Ramos (cell line): ENCODE results near the gene BRMS1.
"Not testable (repeated sequence)": the region's sequence is repeated elsewhere in the genome, so short reads cannot be mapped to it uniquely, and the experiment has no call there.

Source experiments
- in situ Hi-C: fragments of 300-500 bp; cut with MboI; formaldehyde crosslinking; loops from one replicate; pipeline ENCODE4 v1.14.3; 2022; ENCODE audit warnings: low sequenced_read_pairs; ENCODE audit not compliant: unreplicated experiment

The BRMS1 gene

GRCh38 chr11:66312549-66313320 is 32.2 kb downstream of the BRMS1 start:
- in situ Hi-C loops, result no loop called here

DNA sequence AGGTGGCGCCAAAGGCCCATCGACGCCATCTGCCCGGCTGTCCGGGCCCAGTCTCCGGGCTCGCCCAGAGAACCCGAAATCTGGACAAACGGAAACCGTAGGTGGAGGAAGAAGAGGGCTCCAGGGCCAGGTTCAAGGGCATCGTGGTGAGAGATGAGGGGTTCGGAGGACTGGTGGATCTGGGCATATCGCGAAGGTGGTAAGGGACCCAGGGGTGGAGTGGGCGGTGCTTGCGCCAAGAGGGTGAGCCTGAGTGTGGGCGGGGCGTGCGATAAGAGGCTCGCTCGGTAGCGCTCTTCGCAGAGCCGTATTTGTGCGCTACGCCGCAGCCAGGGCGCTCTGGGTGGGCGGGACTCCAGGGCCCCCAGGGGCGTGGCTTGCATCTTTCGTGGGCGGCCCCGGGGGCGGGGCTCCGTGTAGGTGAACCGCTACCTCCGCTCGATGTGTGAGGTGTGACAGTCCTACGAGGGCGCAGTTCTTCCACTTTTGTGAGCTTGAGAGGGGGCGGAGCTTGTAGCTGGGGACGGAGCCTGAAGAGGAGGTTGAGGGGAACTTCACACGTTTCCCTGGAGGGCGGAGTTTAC is 32.8 kb downstream of the BRMS1 start:
- in situ Hi-C loops, result no loop called here

DNA sequence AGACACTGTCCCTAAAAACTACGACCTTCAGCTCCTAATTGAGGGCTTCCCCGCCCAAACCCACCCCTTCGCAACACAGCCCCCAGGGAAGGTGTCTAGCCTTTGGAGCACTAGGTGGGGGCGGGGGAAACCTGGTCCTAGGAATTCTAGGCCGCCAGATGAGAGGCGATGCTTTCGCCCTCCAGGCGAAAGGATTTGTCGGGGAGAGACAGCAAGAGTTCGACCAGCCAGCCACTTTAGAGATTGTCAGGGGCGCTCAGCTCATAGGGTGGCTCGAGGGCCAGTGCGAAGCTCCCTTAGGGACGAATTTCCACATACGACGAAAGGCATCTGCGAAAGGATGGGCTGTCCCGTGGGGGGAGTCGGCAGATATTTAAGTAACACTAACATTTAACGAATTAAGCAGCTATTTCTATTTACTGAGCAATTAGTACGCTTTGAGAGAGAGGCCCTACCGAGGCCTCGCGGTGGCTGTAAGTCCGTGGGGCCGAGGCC is 33.4 kb downstream of the BRMS1 start:
- in situ Hi-C loops, result no loop called here

- in situ Hi-C loops, result not testable (repeated sequence)
These were observed 34.0 kb downstream of the BRMS1 start for GRCh38 chr11:66310803-66311440.

DNA sequence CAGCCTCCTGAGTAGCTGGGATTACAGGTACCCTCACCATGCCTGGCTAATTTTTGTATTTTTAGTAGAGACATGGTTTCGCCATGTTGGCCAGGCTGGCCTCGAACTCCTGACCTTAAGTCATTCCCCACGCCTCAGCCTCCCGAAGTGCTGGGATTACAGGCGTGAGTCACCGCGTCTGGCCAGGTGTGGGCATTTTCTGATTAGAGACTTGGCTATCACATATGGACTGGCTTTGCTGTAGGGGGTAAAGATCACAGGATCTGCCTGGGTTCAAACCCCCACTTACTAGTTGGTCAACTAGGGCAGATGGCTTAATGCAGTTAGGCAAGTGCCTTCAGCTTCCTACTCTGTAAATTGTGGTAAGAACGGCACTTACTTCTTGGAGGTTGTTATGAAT is 34.6 kb downstream of the BRMS1 start:
- in situ Hi-C loops, result no loop called here

DNA sequence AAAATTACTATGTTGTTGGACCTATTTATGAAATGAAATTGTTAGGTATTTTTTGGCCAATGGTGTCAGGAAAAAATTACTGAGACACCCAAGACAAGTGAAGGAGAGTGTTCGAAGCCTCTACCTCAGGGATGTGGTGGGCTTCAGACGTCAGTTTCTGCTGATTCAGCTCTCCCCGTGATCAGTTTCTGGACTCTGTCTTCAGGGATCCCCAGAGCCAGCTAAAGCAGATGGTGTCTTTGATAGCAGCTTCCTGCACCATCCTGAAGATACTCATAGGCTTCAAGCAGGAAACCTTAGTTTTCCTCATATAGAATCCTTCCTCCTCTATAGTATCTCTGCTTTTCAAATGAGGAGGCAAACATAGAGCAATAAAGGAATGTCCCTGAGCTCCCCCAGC is 35.4 kb downstream of the BRMS1 start:
- in situ Hi-C loops, result no loop called here

DNA sequence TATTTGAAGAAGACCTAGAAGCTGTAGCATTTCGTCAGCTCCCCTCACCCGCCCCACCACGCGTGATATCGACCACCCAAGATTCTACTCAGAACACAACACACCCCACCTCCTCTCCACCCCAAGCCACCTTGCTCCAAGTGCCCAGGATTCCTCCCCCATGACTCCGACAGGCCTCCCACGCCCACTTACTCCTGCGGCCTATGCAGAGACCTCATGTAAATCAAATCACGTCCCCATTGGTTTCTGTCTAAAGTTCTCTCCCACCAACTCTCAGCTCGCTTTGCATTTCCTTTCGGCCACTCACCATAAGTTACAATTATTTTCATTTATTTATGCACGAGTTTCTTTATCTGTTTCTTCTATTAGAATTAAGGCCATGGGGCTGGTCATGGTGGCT is 42.2 kb downstream of the BRMS1 start:
- in situ Hi-C loops, result no loop called here

GRCh38 chr11:66299186-66299585 is 45.7 kb downstream of the BRMS1 start:
- in situ Hi-C loops, result no loop called here

- in situ Hi-C loops, result no loop called here
These were observed 47.3 kb downstream of the BRMS1 start for GRCh38 chr11:66297610-66298009.

- in situ Hi-C loops, result no loop called here
These were observed 50.0 kb downstream of the BRMS1 start for GRCh38 chr11:66294626-66295620.

- in situ Hi-C loops, result no loop called here
These were observed 50.9 kb downstream of the BRMS1 start for GRCh38 chr11:66293777-66294625.

GRCh38 chr11:66293352-66293751 is 51.6 kb downstream of the BRMS1 start:
- in situ Hi-C loops, result no loop called here

DNA sequence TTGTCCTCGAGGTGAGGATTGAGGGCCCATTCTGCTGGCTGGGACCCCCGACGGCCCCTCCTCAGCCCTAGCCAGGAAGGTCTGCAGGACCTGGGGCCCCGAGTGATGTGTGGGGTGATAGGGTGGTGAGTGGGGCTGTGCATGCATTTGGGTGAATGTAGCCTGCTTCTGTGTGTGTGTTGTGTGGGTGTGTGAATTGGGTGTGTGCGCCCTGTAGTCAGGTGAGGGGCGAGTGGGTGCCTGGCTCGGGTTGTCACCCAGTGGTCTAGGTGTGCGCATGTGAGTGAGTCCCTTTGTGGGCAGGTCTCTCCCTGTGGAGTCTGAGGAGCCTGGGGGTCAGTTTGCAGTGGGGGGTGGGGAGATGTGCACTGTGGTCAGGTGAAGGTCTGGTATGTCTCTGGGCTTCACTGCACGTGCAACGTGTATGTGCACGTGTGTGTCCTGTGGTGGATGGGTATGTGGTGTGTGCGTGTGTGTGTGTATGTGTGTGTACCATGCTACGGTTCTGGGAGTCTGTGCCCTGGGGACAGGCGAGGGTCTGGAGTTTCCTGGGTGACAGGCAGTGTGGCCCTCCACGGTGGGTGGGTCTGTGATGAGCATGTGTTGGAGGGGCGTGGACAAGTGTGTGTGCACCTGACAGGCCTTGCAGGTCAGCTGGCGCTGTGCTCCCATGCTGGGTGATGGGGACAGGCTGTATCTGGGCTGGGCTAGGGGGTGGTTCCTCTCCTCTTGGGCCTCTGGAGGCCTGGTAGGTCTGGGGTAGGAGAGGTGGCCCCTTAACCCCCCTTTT is 52.2 kb downstream of the BRMS1 start:
- in situ Hi-C loops, result no loop called here

- in situ Hi-C loops, result no loop called here
These were observed 53.0 kb downstream of the BRMS1 start, which contains the start of gene TMEM151A for GRCh38 chr11:66291706-66292542. Gene TMEM151A (plus strand): TSS chr11:66291894. CDS start chr11:66292014, 120 bp downstream.

GRCh38 chr11:66291303-66291705 is 53.6 kb downstream of the BRMS1 start:
- in situ Hi-C loops, result no loop called here

- in situ Hi-C loops, result no loop called here
These were observed 54.6 kb downstream of the BRMS1 start for GRCh38 chr11:66290330-66290621.

DNA sequence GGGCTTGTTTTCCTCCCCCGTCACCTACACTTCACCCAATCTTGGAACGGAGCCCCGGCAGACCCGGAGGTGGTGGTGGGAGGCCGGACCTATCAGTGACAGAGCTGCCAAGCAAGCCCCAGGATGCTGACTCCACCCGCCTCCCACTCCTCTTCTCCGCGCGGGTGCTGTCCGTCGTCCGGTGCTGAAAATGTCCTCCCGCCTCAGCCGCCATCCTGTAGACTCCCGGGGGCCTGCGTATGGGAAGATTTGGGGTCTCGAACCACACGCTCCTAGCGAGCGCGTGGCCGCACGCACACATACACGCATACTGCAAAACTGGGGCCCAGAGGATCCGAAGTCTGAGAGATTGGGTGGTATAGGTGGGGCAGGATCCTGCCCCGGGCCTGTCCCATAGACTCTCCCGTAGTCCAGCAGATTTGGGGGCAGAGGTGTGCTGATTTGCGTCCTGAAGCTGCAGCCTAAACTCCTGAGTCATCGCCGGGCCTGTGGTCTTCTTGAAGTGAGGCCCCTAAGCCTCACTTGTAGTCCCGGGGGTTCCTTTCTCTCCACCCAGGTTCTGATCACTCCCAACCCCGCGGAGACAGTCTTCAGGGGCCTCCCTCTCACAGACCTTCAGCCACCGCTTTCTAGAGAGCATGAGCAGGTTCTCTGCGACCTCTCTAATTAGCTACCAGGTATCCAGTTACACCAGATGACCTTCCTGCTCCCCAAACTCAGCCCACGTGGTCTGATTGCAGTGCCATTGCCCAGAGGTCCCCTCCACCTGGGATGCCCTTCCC is 55.2 kb downstream of the BRMS1 start:
- in situ Hi-C loops, result no loop called here
